SJCRH30 (cell line): ENCODE measurements around the gene BPIFB4. TPM values are rescaled to one million over a fixed set of nuclear protein-coding genes. Genes with fewer than 3 reads are reported as not detected.

Experiments used
- total RNA-seq: library from RNA; depleted of rRNA; stranded (reverse); fragments of >200 nt; shearing (Covaris generic); gene quantifications from 2 replicates; pipeline ENCODE4 v1.2.3, GENCODE V29; 2014; rRNA removed

The BPIFB4 gene
- total RNA-seq, 1 experiment from 2014 or later = 3.2 TPM

Other genes starting within 250 kb of the BPIFB4 start
- 0.28 and 0.58 TPM in 2 replicates for gene EFCAB8, start 220.7 kb upstream of the BPIFB4 start, total RNA-seq
- not detected in 2 replicates for gene SUN5, start 75.2 kb upstream of the BPIFB4 start, total RNA-seq
- gene BPIFB2, start 71.9 kb upstream of the BPIFB4 start, total RNA-seq = not detected in 2 replicates
- gene BPIFB6, start 48.0 kb upstream of the BPIFB4 start, total RNA-seq = not detected in 2 replicates
- gene BPIFB3, start 25.7 kb upstream of the BPIFB4 start, total RNA-seq = 0.26 and 0.43 TPM in 2 replicates
- gene BPIFA2, start 88.5 kb downstream of the BPIFB4 start, total RNA-seq = not detected in 2 replicates
- not detected in 2 replicates for gene BPIFA3, start 137.7 kb downstream of the BPIFB4 start, total RNA-seq
- not detected in 2 replicates for gene BPIFA1, start 156.4 kb downstream of the BPIFB4 start, total RNA-seq
- gene BPIFB1, start 203.6 kb downstream of the BPIFB4 start, total RNA-seq = not detected in 2 replicates